A549 (cell line): ENCODE measurements around the gene RFLNA. TPM values are rescaled to one million over a fixed set of nuclear protein-coding genes. Genes with fewer than 3 reads are reported as not detected.

Experiments
- ATAC-seq, 2 experiments: fragments of 200-7000 bp in 1 of 2; fragments of >200 bp in 1 of 2; cut with Nextera tagmentation in 1 of 2; cut with Tn5 transposase in 1 of 2; 3 replicates each; pipeline versions ENCODE4 v1.8.0 to v1.9.1; 2018 to 2020; ENCODE audit warnings: mild to moderate bottlenecking in 1 of 2, moderate library complexity in 1 of 2
- CTCF ChIA-PET: fragments of 300-600 bp; sonication (Branson Sonifier 250); formaldehyde crosslinking; extraction: SDS; loops from one replicate; lab custom pipeline; 2021; ENCODE audit warnings: antibody characterized with exemption, inconsistent platforms; lab: Yijun Ruan, JAX
- POLR2A ChIA-PET: fragments of 350-600 bp; formaldehyde crosslinking; extraction: SDS; loops from one replicate; lab custom pipeline; 2021; ENCODE audit warnings: antibody characterized with exemption, inconsistent platforms; lab: Yijun Ruan, JAX
- DNase-seq, 2 experiments: peaks; one replicate each; pipeline versions ENCODE4 v3.0.0 to v3.0.0-alpha.2; 2011 to 2016; ENCODE audit warnings: low read depth in 1 of 2, low spot score in 1 of 2
- FAIRE-seq: peaks from 2 replicates; lab custom pipeline; 2011; peaks lifted over from hg19 to GRCh38; lab: Jason Lieb, UNC
- H3K27ac ChIP-seq, 2 experiments: fragments of >200 bp; sonication (Bioruptor Twin); formaldehyde crosslinking; 3 replicates each; pipeline ENCODE4 v1.5.1; 2016 to 2017
- H3K4me1 ChIP-seq: fragments of >200 bp; sonication (Bioruptor Twin); formaldehyde crosslinking; 3 replicates; pipeline ENCODE4 v1.6.1; 2016
- H3K4me2 ChIP-seq: fragments of >200 bp; sonication (Bioruptor Twin); formaldehyde crosslinking; 3 replicates; pipeline ENCODE4 v1.6.1; 2016
- H3K4me3 ChIP-seq: fragments of >200 bp; sonication (Bioruptor Twin); formaldehyde crosslinking; 3 replicates; pipeline ENCODE4 v1.5.1; 2016
- H3K9me3 ChIP-seq: fragments of >200 bp; sonication (Bioruptor Twin); formaldehyde crosslinking; 3 replicates; pipeline ENCODE4 v1.6.1; 2016
- CBX8 ChIP-seq: fragments of 200-600 bp; sonication (generic); IDR thresholded peaks from 2 replicates; pipeline ENCODE4 v1.6.1; 2016
- CHD2 ChIP-seq: fragments of 150-350 bp; IDR thresholded peaks from 2 replicates; pipeline ENCODE4 v1.6.1; 2014; ENCODE audit warnings: low read length; ENCODE audit not compliant: partially characterized antibody
- E2F6 ChIP-seq: IDR thresholded peaks from 2 replicates; pipeline ENCODE4 v1.6.1; 2012; ENCODE audit warnings: low read depth, borderline replicate concordance
- EHF ChIP-seq: fragments of 250-450 bp; sonication (Bioruptor Pico); IDR thresholded peaks from 2 replicates; pipeline ENCODE4 v1.5.0; 2020; ENCODE audit warnings: mild to moderate bottlenecking
- ELK1 ChIP-seq: fragments of 150-350 bp; IDR thresholded peaks from 2 replicates; pipeline ENCODE4 v1.6.1; 2014; ENCODE audit warnings: low read depth, mild to moderate bottlenecking, low read length
- EP300 ChIP-seq, 2 experiments: fragments of >200 bp; sonication (Bioruptor Twin); formaldehyde crosslinking; IDR thresholded peaks; 2 replicates in 1 of 2; 3 replicates in 1 of 2; pipeline ENCODE4 v1.6.1; 2016 to 2017
- ESRRA ChIP-seq: fragments of 150-350 bp; IDR thresholded peaks from 2 replicates; pipeline ENCODE4 v1.6.1; 2014; ENCODE audit warnings: mild to moderate bottlenecking, low read length, borderline replicate concordance
- FOXS1 ChIP-seq: fragments of 250-450 bp; sonication (Bioruptor Pico); IDR thresholded peaks from 2 replicates; pipeline ENCODE4 v1.5.0; 2020; ENCODE audit warnings: mild to moderate bottlenecking, moderate library complexity
- GATA3 ChIP-seq: IDR thresholded peaks from 2 replicates; pipeline ENCODE4 v1.6.1; 2012; ENCODE audit warnings: borderline replicate concordance
- HOXB13 ChIP-seq: fragments of 250-450 bp; sonication (Bioruptor Pico); IDR thresholded peaks from 2 replicates; pipeline ENCODE4 v1.5.0; 2020; ENCODE audit warnings: low read depth, mild to moderate bottlenecking, moderate library complexity
- HOXB5 ChIP-seq: fragments of 250-450 bp; sonication (Bioruptor Pico); IDR thresholded peaks from 2 replicates; pipeline ENCODE4 v1.5.0; 2020; ENCODE audit warnings: mild to moderate bottlenecking, moderate library complexity
- MAFK ChIP-seq: fragments of 450-650 bp; IDR thresholded peaks from 2 replicates; pipeline ENCODE4 v1.6.1; 2014; ENCODE audit not compliant: partially characterized antibody
- MAZ ChIP-seq: fragments of 150-350 bp; IDR thresholded peaks from 2 replicates; pipeline ENCODE4 v1.6.1; 2014; ENCODE audit warnings: antibody characterized with exemption, low read depth, low read length, borderline replicate concordance
- NPAS2 ChIP-seq: fragments of 250-450 bp; sonication (Bioruptor Pico); IDR thresholded peaks from 2 replicates; pipeline ENCODE4 v1.8.0; 2022; ENCODE audit warnings: mild to moderate bottlenecking, moderate library complexity, borderline replicate concordance
- PHF8 ChIP-seq: fragments of 200-600 bp; sonication (generic); IDR thresholded peaks from 2 replicates; pipeline ENCODE4 v1.6.1; 2016; ENCODE audit warnings: low read depth, mild to moderate bottlenecking, antibody characterized with exemption, moderate library complexity, borderline replicate concordance
- RAD21 ChIP-seq, 2 experiments: fragments of >200 bp in 1 of 2; sonication (Bioruptor Twin) in 1 of 2; formaldehyde crosslinking in 1 of 2; IDR thresholded peaks in 1 of 2; conservative IDR thresholded peaks in 1 of 2; 2 replicates in 1 of 2; 3 replicates in 1 of 2; pipeline ENCODE4 v1.6.1; 2012 to 2018; ENCODE audit warnings: inconsistent platforms in 1 of 2
- RCOR1 ChIP-seq: fragments of 150-350 bp; IDR thresholded peaks from 2 replicates; pipeline ENCODE4 v1.6.1; 2014; ENCODE audit warnings: antibody characterized with exemption, low read length, low read depth
- REST ChIP-seq: fragments of 200-600 bp; sonication (generic); IDR thresholded peaks from 2 replicates; pipeline ENCODE4 v1.6.1; 2016; ENCODE audit warnings: antibody characterized with exemption, mild to moderate bottlenecking, moderate library complexity
- RFX5 ChIP-seq: fragments of 450-650 bp; IDR thresholded peaks from 2 replicates; pipeline ENCODE4 v1.7.1; 2014; ENCODE audit warnings: antibody characterized with exemption, mild to moderate bottlenecking, moderate library complexity
- SMC3 ChIP-seq: fragments of >200 bp; sonication (Bioruptor Twin); formaldehyde crosslinking; IDR thresholded peaks from 3 replicates; pipeline ENCODE4 v1.6.1; 2018; ENCODE audit warnings: inconsistent platforms
- ZC3H11A ChIP-seq: fragments of 450-650 bp; IDR thresholded peaks from 2 replicates; pipeline ENCODE4 v1.6.1; 2014; ENCODE audit warnings: antibody characterized with exemption, mild to moderate bottlenecking
- WGBS: methylation state at CpG from one replicate; pipeline ENCODE4 v1.1.6; 2017; ENCODE audit errors: missing lambda C conversion rate; 5-methylcytosine and 5-hydroxymethylcytosine counted together
- polyA minus RNA-seq: library from RNA; depleted of rRNA, polyadenylated mRNA; stranded (reverse); fragments of >200 nt; gene quantifications from 2 replicates; pipeline ENCODE4 v1.2.3, GENCODE V29; 2011; rRNA and poly(A)+ RNA removed
- polyA plus RNA-seq, 4 experiments: library from polyadenylated mRNA; depleted of rRNA in 3 of 4; stranded (reverse); fragments of >200 nt; fragmentation: RNase III in 1 of 4; extraction: RNeasy Plus Mini Kit Qiagen cat#74134 plus additional on column Dnase treatment in 1 of 4; gene quantifications; 2 replicates in 3 of 4; 3 replicates in 1 of 4; pipeline ENCODE4 v1.2.3, GENCODE V29; 2011 to 2017
- TF ChIP-seq, protein P1 (sequence below): fragments of 450-650 bp; IDR thresholded peaks from 2 replicates; pipeline ENCODE4 v1.6.1; 2014; ENCODE audit warnings: antibody characterized with exemption

Gene RFLNA, protein sequence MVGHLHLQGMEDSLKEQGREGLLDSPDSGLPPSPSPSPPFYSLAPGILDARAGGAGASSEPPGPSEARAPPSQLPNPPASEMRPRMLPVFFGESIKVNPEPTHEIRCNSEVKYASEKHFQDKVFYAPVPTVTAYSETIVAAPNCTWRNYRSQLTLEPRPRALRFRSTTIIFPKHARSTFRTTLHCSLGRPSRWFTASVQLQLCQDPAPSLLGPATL
- polyA plus RNA-seq (2011; rRNA removed) (0.05 TPM in 1 of 2 replicates, not detected in the other), polyA plus RNA-seq (2017; fragmentation: RNase III; extraction: RNeasy Plus Mini Kit Qiagen cat#74134 plus additional on column Dnase treatment) (not detected in 3 replicates), polyA minus RNA-seq (not detected in 2 replicates)
- polyA plus RNA-seq (2012; cell fraction: cytosol; rRNA removed), result 0.07 and 0.12 TPM in 2 replicates
- polyA plus RNA-seq (2012; cell fraction: nucleus; rRNA removed), result 0.05 and 0.10 TPM in 2 replicates

GRCh38 chr12:124294780-124295341, at the start of gene RFLNA:
Gene RFLNA, plus strand, starts transcription at chr12:124295093. Its CDS starts 337 bp downstream, at chr12:124295430.
- 27% methylated on average over 19 of the region's 66 CpGs for WGBS
- Histone ChIP-seq H3K9me3 (no peaks in the 10 kb centered on the region), H3K4me1 (peaks cover 7% of the 10 kb centered on the region; the same call in 1 of the 3 replicates), H3K4me3 (peak within 1 kb of the TSS; percentile 39), H3K4me2 (peak within 1 kb of the TSS; percentile 80), H3K27ac (peak within 1 kb of the TSS in 1 of 2 experiments; percentile 73; a peak in 3 of 6 replicates)
- DNase-seq (no peak), ATAC-seq (peak; percentile 32 to 52; a peak in 4 of 6 replicates), FAIRE-seq (no peak)
- ChIA-PET POLR2A (no interaction called here), CTCF (interaction anchor here (0.7 to 1.2 kb wide), 2 partner anchors 16 to 263 kb away, joined by 3 read pairs; no protein-coding TSS in a partner anchor)
- TF ChIP-seq NPAS2 (CRISPR knock-in tag) (no peak), ZC3H11A (no peak), GATA3 (no peak)

DNA sequence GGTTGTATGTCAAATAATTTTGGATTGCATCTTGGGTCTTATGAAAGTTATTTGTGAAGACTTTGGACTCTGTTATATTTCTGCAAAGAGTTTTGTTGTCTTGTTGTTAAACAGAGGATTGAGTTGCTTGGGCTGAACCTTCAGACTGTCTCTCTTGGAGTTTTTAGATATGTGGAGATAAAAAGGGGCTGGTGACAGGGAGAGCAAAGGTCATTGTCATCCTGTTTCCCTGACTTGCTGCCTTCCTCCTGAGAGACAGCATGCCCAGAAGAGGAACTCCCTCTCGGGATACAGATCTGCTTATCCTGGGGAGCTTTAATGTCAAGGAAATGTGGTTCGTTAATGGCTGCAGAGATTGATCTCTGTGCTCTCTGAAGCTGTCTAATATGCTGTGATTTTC, 47.6 kb upstream of the RFLNA start:
- H3K4me2 ChIP-seq, result no peak overlapping the region
- H3K27ac ChIP-seq, result no peak overlapping the region
- peaks cover 21% of the 10 kb centered on the region for H3K9me3 ChIP-seq
- TF ChIP-seq REST (no peak), E2F6 (no peak), HOXB5 (no peak), EHF (CRISPR knock-in tag) (no peak), CBX8 (no peak), FOXS1 (no peak), ZC3H11A (no peak), SMC3 (no peak), MAFK (no peak), HOXB13 (CRISPR knock-in tag) (no peak), RCOR1 (no peak), CHD2 (no peak), MAZ (no peak), RFX5 (no peak), ESRRA (no peak), PHF8 (no peak), ELK1 (no peak), RAD21 (conservative IDR thresholded peaks at IDR 0.05 in 1 of 2, IDR thresholded peaks at IDR 0.05 in 1 of 2) (no peak), EP300 (IDR thresholded peaks at IDR 0.05) (no peak)
- TF ChIP-seq, protein P1, sequence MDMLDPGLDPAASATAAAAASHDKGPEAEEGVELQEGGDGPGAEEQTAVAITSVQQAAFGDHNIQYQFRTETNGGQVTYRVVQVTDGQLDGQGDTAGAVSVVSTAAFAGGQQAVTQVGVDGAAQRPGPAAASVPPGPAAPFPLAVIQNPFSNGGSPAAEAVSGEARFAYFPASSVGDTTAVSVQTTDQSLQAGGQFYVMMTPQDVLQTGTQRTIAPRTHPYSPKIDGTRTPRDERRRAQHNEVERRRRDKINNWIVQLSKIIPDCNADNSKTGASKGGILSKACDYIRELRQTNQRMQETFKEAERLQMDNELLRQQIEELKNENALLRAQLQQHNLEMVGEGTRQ, result no peak
- TF ChIP-seq, all 56 proteins: peak for 0
- DNase-seq (no peak), FAIRE-seq (no peak), ATAC-seq (no peak)
- ChIA-PET CTCF (interaction anchor here (0.7 to 1.2 kb wide), 3 partner anchors 118 to 524 kb away, joined by 3 read pairs; no protein-coding TSS in a partner anchor), POLR2A (no interaction called here)
- 8% methylated on average over 2 of the region's 2 CpGs for WGBS
- Histone ChIP-seq H3K4me1 (no peaks in the 10 kb centered on the region), H3K4me3 (no peak overlapping the region)
